ENCODE results near the gene SGCA. TPM values are rescaled to one million over a fixed set of nuclear protein-coding genes. Genes with fewer than 3 reads are reported as not detected.

Gene SGCA
- total and polyA plus RNA-seq, 4 donors = 0.31 to 1.3 (median 1.2) TPM; not detected in 1

DNA sequence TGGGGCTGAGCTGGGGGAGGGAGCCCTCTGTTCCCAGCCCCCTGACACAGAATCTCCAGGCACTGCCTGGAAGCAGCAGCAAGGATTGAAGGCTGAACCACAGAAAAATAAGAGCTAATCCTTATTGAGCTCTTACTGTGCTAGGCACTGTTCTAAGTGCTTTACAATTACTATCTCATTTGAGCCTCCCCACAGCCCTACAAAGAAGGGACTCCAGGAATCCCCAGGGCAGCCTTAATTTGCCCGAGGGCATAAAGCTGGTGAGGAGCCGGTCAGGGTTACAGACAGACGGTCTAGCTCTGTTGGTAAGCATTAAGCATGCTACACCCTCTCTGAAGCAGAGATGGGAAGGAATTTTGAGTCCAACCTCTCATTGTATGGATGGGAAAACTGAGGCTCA is 42.9 kb upstream of the SGCA start:
- H3K9ac ChIP-seq (ENCODE audit: low read depth in 1 of 2, low read length in 2 of 2) = no peak overlapping the region
- 88% methylated on average over 3 of the region's 3 CpGs for WGBS
- H3K4me1 ChIP-seq (ENCODE audit: control insufficient read depth in 4 of 4, insufficient read depth in 4 of 4, low read length in 3 of 4) = no peaks in the 10 kb centered on the region
- DNase-seq (ENCODE audit: low spot score) = no peak
- TF ChIP-seq ATF3 (IDR thresholded peaks at IDR 0.05) = no peak
- H3K27ac ChIP-seq (ENCODE audit: low read depth in 1 of 2, low read length in 2 of 2) = no peak overlapping the region
- no peaks in the 10 kb centered on the region for H3K9me3 ChIP-seq (ENCODE audit: control insufficient read depth in 4 of 4, low read length in 3 of 4)
- peaks cover 0 to 4% (median 0%) of the 10 kb centered on the region in 4 donors for H3K27me3 ChIP-seq (ENCODE audit: control insufficient read depth in 4 of 4, insufficient read depth in 4 of 4, low read length in 3 of 4)
- H3K4me3 ChIP-seq (ENCODE audit: low read depth in 1 of 3, low read length in 3 of 3) = no peak overlapping the region
- no peaks in the 10 kb centered on the region for H3K36me3 ChIP-seq (ENCODE audit: control insufficient read depth in 4 of 4, insufficient read depth in 3 of 4, low read depth in 1 of 4, low read length in 3 of 4)

DNA sequence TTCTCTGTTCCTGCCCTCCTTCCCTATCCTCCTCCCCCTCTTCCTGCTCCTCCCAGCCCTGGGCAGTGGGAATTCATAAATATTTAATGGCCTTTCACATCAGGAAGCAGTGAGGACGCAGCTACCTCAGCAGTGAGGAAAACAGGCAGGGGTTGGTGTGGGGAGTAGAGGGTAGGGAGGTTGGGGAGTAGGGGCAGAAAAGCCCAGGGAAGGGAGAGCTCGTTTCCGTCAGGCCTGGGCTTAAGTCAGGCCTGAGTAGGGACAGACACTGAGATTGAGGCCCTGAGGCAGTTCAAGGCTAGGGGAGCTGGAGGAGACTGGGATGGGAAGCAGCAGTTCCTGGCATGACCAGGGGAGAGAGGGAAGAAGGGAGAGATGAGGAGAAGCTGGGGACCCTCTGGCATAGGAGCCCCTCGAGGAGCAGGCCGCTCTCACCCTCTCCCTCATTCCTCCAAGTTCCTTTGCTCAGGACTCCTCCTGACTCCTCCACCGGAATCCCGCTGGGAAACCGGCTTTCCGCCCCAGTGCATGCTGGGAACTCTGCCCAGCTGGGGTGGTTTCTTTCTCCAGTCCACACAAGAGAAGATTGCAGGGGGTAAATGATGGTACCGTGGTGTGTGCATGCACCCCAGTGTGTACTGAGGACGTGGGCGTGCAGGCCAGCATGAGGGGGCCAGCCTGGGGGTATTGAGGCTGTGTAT is 42.0 kb upstream of the SGCA start:
- WGBS = 57% methylated on average over 12 of the region's 12 CpGs
- H3K27ac ChIP-seq (ENCODE audit: low read depth in 1 of 2, low read length in 2 of 2) = no peak overlapping the region

DNA sequence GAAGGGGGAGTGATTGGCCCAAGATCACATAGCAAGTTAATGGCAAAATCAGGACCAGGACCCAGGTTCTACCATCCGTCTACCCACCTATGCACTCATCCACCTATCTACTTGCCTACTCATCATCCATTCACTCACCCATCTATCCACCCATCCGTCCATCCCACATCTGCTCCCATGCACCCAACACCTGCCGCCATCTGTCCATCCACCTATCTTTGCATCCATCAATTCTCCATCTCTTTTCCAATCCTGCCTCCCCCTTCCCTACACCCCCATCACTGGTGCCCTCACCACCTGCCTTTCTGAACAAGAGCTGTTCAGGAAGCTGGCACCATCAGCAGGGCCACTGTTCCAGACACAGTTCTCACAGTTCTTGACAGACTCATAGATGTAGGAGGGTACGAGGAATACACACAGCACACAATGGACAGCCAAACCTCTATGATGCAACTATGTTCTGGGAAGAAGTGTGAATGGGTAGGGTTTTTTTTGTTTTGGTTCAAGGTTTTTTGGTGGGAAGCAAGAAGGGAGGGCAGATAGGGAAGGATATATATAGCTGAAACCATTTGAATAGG is 40.3 kb upstream of the SGCA start:
- Histone ChIP-seq H3K27ac (ENCODE audit: low read depth in 1 of 2, low read length in 2 of 2) (no peak overlapping the region), H3K4me3 (ENCODE audit: low read depth in 1 of 3, low read length in 3 of 3) (no peak overlapping the region), H3K4me1 (ENCODE audit: control insufficient read depth in 4 of 4, insufficient read depth in 4 of 4, low read length in 3 of 4) (peaks cover 0 to 4% (median 0%) of the 10 kb centered on the region in 4 donors), H3K9me3 (ENCODE audit: control insufficient read depth in 4 of 4, low read length in 3 of 4) (no peaks in the 10 kb centered on the region), H3K9ac (ENCODE audit: low read depth in 1 of 2, low read length in 2 of 2) (no peak overlapping the region), H3K36me3 (ENCODE audit: control insufficient read depth in 4 of 4, insufficient read depth in 3 of 4, low read depth in 1 of 4, low read length in 3 of 4) (no peaks in the 10 kb centered on the region), H3K27me3 (ENCODE audit: control insufficient read depth in 4 of 4, insufficient read depth in 4 of 4, low read length in 3 of 4) (peaks cover 0 to 6% (median 0%) of the 10 kb centered on the region in 4 donors)
- no peak for TF ChIP-seq NR2F2 (IDR thresholded peaks at IDR 0.05)
- no peak for TF ChIP-seq TAF1 (conservative IDR thresholded peaks at IDR 0.05)
- TF ChIP-seq, protein P1, sequence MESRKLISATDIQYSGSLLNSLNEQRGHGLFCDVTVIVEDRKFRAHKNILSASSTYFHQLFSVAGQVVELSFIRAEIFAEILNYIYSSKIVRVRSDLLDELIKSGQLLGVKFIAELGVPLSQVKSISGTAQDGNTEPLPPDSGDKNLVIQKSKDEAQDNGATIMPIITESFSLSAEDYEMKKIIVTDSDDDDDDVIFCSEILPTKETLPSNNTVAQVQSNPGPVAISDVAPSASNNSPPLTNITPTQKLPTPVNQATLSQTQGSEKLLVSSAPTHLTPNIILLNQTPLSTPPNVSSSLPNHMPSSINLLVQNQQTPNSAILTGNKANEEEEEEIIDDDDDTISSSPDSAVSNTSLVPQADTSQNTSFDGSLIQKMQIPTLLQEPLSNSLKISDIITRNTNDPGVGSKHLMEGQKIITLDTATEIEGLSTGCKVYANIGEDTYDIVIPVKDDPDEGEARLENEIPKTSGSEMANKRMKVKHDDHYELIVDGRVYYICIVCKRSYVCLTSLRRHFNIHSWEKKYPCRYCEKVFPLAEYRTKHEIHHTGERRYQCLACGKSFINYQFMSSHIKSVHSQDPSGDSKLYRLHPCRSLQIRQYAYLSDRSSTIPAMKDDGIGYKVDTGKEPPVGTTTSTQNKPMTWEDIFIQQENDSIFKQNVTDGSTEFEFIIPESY (IDR thresholded peaks at IDR 0.05) = no peak
- 97% methylated on average over 4 of the region's 4 CpGs for WGBS
- DNase-seq (ENCODE audit: low spot score) = no peak

More for the DNA sequence above, 42.0 kb upstream of the SGCA start:
- no peak for TF ChIP-seq HNF4G (IDR thresholded peaks at IDR 0.05)
- Histone ChIP-seq H3K27me3 (ENCODE audit: control insufficient read depth in 4 of 4, insufficient read depth in 4 of 4, low read length in 3 of 4) (peaks cover 0 to 6% (median 0%) of the 10 kb centered on the region in 4 donors), H3K4me1 (ENCODE audit: control insufficient read depth in 4 of 4, insufficient read depth in 4 of 4, low read length in 3 of 4) (no peaks in the 10 kb centered on the region), H3K9me3 (ENCODE audit: control insufficient read depth in 4 of 4, low read length in 3 of 4) (no peaks in the 10 kb centered on the region), H3K36me3 (ENCODE audit: control insufficient read depth in 4 of 4, insufficient read depth in 3 of 4, low read depth in 1 of 4, low read length in 3 of 4) (no peaks in the 10 kb centered on the region), H3K4me3 (ENCODE audit: low read depth in 1 of 3, low read length in 3 of 3) (no peak overlapping the region), H3K9ac (ENCODE audit: low read depth in 1 of 2, low read length in 2 of 2) (no peak overlapping the region)
- DNase-seq (ENCODE audit: low spot score) = no peak

GRCh38 chr17:50127697-50128361 is 38.0 kb upstream of the SGCA start:
- 54% methylated on average over 6 of the region's 6 CpGs for WGBS
- Histone ChIP-seq H3K27ac (ENCODE audit: low read depth in 1 of 2, low read length in 2 of 2) (no peak overlapping the region), H3K9ac (ENCODE audit: low read depth in 1 of 2, low read length in 2 of 2) (no peak overlapping the region), H3K27me3 (ENCODE audit: control insufficient read depth in 4 of 4, insufficient read depth in 4 of 4, low read length in 3 of 4) (peaks cover 0 to 6% (median 0%) of the 10 kb centered on the region in 4 donors), H3K4me1 (ENCODE audit: control insufficient read depth in 4 of 4, insufficient read depth in 4 of 4, low read length in 3 of 4) (peaks cover 0 to 4% (median 0%) of the 10 kb centered on the region in 4 donors), H3K36me3 (ENCODE audit: control insufficient read depth in 4 of 4, insufficient read depth in 3 of 4, low read depth in 1 of 4, low read length in 3 of 4) (no peaks in the 10 kb centered on the region), H3K9me3 (ENCODE audit: control insufficient read depth in 4 of 4, low read length in 3 of 4) (no peaks in the 10 kb centered on the region), H3K4me3 (ENCODE audit: low read depth in 1 of 3, low read length in 3 of 3) (no peak overlapping the region)
- peak; percentile 47 for TF ChIP-seq NR2F2 (IDR thresholded peaks at IDR 0.05)
- TF ChIP-seq, protein P2, sequence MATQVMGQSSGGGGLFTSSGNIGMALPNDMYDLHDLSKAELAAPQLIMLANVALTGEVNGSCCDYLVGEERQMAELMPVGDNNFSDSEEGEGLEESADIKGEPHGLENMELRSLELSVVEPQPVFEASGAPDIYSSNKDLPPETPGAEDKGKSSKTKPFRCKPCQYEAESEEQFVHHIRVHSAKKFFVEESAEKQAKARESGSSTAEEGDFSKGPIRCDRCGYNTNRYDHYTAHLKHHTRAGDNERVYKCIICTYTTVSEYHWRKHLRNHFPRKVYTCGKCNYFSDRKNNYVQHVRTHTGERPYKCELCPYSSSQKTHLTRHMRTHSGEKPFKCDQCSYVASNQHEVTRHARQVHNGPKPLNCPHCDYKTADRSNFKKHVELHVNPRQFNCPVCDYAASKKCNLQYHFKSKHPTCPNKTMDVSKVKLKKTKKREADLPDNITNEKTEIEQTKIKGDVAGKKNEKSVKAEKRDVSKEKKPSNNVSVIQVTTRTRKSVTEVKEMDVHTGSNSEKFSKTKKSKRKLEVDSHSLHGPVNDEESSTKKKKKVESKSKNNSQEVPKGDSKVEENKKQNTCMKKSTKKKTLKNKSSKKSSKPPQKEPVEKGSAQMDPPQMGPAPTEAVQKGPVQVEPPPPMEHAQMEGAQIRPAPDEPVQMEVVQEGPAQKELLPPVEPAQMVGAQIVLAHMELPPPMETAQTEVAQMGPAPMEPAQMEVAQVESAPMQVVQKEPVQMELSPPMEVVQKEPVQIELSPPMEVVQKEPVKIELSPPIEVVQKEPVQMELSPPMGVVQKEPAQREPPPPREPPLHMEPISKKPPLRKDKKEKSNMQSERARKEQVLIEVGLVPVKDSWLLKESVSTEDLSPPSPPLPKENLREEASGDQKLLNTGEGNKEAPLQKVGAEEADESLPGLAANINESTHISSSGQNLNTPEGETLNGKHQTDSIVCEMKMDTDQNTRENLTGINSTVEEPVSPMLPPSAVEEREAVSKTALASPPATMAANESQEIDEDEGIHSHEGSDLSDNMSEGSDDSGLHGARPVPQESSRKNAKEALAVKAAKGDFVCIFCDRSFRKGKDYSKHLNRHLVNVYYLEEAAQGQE (IDR thresholded peaks at IDR 0.05) = no peak
- DNase-seq (ENCODE audit: low spot score) = no peak

Measured in liver (tissue), 9 donors.